ENCODE data around the gene TBL2.
"Not testable (repeated sequence)": the region's sequence is repeated elsewhere in the genome, so short reads cannot be mapped to it uniquely, and the experiment has no call there.

Gene TBL2, protein sequence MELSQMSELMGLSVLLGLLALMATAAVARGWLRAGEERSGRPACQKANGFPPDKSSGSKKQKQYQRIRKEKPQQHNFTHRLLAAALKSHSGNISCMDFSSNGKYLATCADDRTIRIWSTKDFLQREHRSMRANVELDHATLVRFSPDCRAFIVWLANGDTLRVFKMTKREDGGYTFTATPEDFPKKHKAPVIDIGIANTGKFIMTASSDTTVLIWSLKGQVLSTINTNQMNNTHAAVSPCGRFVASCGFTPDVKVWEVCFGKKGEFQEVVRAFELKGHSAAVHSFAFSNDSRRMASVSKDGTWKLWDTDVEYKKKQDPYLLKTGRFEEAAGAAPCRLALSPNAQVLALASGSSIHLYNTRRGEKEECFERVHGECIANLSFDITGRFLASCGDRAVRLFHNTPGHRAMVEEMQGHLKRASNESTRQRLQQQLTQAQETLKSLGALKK

DNA sequence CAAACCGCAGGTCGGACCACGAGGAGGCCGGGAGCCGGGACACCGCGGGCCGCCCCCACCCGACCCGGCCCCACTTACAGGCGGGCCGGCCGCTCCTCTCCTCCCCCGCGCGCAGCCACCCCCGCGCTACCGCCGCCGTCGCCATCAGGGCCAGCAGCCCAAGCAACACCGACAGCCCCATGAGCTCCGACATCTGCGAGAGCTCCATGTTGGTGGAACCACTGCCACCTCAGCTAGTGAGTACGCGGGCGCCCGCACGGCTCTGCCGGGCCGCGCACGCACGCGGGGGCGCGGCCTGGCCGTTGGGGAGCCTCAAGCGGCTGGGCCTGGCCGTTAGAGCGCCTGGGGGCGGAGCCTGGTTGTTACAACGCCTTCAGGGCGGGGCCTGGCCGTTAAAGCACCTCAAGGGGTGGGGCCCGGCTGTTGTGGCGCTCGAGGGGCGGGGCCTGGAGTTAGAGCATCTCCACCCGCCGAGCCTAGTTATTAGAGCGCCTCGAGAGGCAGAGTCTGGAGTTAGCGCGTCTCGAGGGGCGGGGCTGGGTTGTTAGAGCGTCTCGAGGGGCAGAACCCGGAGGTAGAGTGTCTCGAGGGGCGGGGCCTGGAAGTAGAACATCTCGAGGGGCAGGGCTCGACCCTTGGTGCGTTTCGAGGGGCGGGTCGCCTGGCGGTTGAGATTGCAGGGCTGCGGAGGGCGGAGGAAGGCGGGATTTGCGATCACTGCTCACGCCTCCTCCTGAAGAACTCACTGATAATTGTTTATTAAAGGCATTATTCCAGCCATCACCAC lies at the start of gene TBL2:
TBL2 (minus strand) TSS at position 238 of the 787 bp plus-strand sequence; CDS start at position 208, 30 bp downstream.
- peak; percentile 89 to 97 (median 97) for DNase-seq (ENCODE audit: low read depth in 2 of 3, low spot score in 2 of 3)

DNA sequence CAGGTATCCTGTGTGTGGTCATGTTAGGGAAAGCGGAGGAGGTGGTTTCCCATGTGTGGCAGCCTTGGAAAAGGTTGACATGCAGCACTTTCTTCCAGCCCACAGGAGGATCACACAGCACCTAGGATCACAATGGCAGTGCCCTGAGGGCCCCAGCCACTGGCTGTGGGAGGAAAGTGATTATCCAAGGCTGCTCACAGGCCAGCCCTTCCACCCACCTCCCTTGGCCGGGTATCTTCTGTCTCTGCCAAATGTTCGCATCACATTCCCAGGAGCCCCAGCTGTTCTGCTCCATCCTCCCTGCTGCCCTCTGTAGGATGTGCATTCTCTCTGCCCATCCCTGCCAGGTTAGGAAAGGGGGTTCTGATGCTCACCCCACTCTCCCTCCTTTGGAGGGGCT lies 48.4 kb upstream of the TBL2 start:
- no peak for DNase-seq (ENCODE audit: low read depth in 2 of 3, low spot score in 2 of 3)

DNA sequence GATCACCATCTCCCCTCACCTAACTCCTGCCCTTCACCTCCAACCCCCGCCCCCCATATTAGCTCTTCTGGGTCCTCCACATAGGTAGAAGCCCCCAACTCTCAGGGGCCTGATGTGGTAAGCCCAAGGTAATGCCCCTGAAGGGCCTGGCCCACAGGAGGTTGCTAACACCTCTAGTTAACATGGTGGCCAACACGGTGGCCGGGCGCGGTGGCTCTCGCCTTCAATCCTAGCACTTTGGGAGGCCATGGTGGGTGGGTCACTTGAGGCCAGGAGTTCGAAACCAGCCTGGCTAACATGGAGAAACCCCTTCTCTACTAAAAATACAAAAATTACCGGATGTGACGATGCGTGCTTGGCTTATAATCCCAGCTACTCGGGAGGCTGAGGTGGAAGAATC lies 46.9 kb upstream of the TBL2 start:
- DNase-seq (ENCODE audit: low read depth in 2 of 3, low spot score in 2 of 3) = no peak

DNA sequence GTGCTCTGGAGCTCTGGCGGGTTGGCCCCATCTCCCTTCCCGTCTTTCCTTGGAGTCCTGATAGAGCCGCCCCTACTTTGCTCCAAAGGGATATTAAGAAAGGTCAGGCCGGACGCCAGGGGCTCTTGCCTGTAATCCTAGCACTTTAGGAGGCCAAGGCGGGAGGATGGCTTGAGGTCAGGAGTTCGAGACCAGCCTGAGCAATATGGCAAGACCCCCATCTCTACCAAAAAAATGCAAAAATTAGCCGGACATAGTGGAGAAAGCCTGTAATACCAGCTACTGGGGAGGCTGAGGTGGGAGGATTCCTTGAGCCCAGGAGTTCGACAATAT lies 46.3 kb upstream of the TBL2 start:
- no peak for DNase-seq (ENCODE audit: low read depth in 2 of 3, low spot score in 2 of 3)

DNA sequence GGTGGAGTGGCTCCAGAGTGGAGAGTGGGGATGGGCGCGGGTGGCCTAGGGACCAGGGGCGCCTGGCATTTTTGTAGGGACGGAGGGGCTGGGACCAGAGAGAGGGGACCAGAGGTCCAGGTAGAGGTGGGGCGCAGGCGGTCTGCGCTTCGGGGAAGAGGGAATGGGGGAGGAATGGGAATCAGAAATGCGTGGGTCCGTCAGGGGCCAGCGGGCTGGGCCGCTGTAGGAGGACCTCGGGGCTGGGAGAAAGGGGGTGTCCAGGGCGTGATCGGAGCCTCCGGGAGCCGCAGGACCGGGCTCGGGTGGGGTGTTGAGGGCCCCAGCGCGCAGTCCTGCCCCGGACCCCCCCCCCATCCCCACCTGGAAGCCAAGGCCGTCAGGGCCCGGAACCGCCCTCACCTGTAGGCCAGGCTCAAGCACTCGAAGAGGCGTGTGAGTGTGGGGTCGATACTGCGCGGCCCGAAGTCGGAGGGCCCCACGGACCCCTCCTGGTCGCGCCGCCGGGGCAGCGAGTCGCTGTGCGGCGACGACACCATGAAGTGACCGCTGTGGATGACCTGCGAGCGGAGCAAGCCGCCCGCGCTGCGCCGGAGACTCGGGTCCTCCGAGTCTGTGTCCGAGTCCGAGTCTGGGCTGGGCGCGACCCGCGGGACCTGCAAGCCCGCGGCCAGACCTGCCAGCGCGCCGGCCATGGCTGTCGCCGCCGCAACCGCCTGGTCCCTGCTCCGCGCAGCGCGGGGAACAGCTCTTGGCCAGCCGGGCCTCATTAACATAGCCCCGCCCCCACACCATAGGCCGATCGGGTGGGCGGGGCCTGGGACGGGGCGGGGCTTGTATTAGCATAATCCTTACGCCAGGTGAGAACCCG lies 45.7 kb upstream of the TBL2 start, which contains the start of gene MLXIPL:
MLXIPL (minus strand) TSS at position 725 of the 871 bp plus-strand sequence; CDS start at position 695, 30 bp downstream.
- peak in 2 of 3 experiments; percentile 31 to 45 for DNase-seq (ENCODE audit: low read depth in 2 of 3, low spot score in 2 of 3)

DNA sequence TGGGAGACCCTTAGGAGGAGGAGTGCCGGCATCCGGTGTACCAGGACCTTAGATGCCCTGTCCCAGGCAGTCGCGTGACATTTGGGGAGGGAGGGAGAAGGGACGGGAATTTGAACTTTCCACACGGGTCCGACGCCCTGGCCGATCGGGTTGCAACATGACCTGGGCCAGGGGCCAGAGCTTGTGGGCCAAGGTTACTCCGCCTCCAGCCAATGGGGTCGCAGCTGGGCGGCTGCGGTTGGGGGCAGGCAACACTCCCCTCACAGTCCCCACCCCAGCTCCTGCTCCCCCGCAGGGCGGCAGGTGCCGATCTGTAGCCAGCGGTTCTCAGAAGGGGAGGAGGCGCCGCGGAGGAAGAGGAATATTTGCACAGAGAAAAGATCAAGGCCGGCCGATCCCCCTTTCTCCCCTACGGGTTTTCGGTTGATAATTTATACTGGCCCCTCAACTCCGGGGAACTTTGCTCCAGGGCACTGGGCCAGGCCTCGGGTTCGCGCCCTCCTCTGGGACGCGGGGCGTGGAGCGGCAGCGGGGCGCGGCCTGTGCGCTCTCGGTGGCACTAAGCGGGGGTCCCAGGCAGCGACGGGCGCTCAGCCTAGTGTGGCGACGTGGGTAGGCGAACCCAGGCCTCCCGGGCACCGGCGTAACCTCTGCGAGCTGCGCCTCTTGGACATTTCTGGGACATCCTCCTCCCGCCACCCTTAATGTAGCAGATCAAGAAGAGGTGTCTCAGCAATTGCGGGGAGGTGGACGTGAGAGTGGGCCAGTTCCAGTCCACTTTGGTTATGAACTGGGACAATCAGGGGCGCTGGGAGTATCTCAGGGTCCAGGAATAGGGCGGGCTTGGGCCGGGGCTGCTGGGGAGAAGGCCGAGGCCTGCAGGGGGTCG lies 44.8 kb upstream of the TBL2 start:
- DNase-seq (ENCODE audit: low read depth in 2 of 3, low spot score in 2 of 3) = no peak

DNA sequence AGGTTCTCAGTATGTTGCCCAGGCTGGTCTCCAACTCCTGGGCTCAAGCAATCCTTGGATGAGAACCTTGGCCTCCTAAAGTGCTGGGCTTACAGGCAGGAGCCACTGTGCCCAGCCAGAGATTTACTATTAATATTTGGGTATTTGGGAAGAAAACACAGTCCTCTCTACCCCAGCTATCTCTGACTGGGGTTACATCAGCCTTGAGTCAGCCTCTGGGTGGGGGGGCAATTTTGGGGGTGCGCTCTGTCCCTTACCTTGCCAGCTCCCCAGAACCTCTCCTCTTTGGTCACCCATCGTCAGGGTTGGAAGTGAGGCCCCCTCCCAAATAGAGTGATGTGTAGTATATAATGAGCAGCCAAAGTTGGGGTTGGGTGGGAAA lies 44.1 kb upstream of the TBL2 start:
- no peak for DNase-seq (ENCODE audit: low read depth in 2 of 3, low spot score in 2 of 3)

DNA sequence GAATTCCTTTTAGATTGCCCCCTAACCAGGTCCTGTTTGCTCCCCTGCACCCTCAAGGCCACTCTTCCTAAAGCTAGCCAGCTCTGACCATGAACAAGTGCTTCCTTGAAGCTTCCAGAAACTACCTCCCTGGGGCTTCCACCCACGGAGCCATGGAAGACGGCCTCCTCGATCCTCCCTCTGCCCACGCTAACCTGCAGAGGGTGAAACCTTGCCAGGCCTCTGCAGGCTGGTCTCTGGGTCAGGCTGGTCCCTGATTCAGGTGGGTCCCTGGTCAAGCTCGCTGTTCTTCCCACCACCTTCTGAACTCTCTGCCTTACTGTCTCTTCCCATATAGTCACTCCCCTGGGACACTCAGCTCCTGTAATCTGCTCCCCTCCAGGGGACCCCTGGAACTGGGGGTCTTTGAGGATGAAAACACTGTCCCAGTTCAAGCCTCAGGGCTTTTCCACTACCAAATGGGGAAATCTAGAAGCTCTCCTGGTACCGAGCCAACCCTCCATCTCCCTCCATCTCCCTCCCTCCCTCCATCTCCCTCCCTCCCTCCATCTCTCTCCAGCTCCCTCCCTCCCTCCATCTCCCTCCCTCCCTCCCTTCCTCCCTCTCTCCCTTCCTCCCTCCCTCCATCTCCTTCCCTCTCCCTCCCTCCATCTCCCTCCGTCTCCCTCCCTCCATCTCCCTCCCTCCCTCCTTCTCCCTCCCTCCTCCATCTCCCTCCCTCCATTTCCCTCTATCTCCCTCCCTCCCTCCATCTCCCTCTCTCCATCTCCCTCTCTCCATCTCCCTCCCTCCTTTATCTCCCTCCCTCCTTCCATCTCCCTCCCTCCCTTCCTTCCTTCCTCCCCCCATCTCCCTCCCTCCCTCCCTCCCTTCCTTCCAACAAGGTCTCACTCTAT lies 43.0 kb upstream of the TBL2 start:
- DNase-seq (ENCODE audit: low read depth in 2 of 3, low spot score in 2 of 3) = no peak

DNA sequence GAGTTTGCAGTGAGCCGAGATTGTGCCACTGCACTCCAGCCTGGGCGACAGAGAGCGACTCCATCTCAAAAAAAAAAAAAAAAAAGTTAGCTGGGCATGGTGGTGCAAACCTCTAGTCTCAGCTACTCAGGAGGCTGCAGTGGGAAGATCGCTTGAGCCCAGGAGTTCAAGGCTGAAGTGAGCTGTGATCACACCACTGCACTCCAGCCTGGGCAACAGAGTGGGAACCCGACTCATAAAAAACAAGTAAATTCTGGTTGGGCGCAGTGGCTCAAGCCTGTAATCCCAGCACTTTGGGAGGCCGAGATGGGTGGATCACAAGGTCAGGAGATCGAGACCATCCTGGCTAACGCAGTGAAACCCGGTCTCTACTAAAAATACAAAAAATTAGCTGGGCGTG lies 41.0 kb upstream of the TBL2 start:
- DNase-seq (ENCODE audit: low read depth in 2 of 3, low spot score in 2 of 3) = not testable (repeated sequence)

DNA sequence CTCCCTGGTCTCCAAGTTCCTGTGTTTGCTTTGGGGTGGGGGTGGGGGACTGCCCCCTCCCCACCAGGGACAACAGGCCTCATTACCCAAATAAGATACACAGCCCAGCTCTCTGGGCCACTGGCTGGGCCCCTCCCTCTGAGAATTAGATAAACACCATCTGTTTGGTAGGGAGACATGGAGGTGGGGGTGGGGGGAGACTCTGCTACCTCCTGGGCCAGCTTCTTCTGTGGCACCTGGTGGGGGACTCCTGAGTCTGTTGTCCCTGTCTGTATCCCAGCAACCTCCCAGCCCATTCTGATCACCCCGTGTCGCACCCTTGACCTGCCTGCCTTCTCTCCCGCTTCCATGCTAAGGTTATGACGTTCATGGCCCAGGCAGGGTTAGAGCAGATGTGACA lies 40.2 kb upstream of the TBL2 start:
- no peak for DNase-seq (ENCODE audit: low read depth in 2 of 3, low spot score in 2 of 3)

DNA sequence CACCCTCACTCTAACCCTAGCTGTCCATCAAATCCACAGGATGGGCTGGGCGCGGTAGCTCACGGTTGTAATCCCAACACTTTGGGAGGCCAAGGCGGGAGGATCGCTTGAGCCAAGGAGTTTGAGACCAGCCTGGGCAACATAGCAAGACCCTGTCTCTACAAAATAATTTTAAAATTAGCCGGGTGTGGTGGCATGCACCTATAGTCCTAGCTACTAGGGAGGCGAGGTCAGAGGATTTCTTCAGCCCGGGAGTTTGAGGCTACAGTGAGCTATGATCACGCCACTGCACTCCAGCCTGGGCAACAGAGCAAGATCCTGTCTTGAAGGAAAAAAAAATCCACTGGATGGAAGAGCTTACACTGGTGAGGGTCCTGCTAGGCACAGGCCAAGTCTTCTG lies 39.1 kb upstream of the TBL2 start:
- DNase-seq (ENCODE audit: low read depth in 2 of 3, low spot score in 2 of 3) = not testable (repeated sequence)

DNA sequence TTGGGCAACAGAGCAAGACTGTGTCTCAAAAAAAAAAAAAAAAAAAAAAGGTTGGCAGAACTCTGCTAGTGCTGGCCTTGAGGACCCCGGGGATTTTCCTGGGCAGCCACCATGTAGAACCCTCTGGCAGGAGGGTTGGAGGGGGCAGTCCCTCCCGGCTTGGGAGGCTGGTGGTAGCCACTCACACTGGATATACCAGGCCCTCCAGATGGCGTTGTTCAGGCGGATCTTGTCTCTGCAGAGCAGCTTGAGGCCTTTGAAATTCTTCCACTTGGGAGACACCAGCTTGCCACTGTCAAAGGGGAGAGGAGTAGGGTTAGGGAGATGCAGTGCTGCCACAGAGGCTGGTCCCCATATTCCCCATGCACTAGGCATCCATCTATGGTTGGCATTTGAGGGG lies 37.5 kb upstream of the TBL2 start:
- no peak for DNase-seq (ENCODE audit: low read depth in 2 of 3, low spot score in 2 of 3)

DNA sequence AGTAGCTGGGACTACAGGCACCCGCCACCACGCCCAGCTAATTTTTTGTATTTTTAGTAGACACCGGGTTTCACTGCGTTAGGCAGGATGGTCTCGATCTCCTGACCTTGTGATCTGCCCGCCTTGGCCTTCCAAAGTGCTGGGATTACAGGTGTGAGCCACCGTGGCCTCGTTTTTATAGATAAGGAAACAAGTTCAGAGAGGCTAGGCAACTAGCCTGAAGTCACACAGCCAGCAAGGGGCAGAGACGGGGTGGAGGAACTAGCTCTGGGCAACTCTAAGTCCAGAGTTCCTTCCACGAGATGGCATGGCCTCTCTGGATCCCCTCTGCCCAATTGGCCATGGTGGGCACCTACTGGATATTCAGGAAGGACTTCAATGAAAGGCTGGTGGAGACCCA lies 36.6 kb upstream of the TBL2 start:
- not testable (repeated sequence) for DNase-seq (ENCODE audit: low read depth in 2 of 3, low spot score in 2 of 3)

DNA sequence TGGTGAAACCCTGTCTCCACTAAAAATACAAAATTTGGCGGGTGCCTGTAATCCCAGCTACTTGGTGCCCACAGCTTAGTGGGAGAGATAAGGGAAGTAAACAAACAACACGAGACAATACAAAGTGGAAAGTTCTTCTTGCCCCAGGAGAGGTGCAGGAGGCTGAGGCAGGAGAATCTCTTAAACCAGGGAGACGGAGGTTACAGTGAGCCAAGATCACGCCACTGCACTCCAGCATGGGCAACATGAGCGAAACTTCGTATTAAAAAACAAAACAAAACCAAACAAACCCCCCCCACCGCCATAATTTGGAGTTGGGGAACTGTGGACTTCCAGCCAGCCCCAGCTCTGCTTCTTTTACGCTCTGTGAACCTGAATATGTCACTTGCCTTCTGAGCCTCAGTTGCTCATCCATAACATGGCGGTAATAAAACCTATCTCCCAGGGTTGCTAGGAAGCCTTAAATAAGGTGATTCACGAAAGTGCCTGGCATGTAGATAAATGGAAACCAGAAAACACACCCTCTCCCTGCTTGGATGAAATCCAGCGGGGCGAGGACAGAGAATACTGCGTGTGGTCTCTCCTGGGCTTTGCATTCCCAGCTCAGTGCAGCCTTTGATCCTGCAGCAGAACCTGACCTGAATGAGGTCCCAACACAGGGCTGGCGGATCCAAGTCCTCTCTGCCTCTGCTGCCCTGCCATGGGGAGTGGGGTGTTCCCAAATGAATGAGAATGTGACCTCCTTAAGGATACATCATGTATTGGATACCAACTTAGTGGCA lies 35.8 kb upstream of the TBL2 start:
- no peak for DNase-seq (ENCODE audit: low read depth in 2 of 3, low spot score in 2 of 3)

DNA sequence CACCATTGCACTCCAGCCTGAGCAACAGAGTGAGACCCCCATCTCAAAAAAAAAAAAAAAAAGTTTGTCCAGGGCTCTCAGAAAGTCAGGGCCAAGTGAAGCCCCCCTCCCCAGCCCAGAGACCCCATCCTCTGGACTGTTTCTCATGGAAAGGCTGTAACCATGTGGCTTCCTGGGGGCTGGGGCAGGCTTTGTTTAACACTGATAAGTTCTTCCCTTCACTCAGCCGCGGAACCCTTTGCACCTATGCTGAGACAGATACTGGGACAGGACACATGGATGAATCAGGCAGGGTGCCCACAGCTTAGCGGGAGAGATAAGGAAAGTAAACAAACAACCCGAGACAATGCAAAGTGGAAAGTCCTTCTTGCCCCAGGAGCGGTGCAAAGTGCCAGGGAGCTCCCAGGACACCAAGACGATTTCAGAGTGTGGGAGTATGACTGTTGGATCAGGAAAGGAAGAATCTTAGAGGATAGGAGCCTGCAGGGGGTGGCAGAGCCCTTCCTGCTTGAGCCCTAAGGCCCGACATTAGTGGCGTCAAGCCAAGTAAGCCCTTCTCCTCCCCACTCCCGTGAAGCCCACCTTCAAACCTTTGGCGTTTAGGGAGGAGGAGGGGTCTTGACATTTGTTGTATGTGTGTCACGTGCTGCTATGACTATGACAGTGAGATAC lies 34.4 kb upstream of the TBL2 start:
- no peak for DNase-seq (ENCODE audit: low read depth in 2 of 3, low spot score in 2 of 3)

DNA sequence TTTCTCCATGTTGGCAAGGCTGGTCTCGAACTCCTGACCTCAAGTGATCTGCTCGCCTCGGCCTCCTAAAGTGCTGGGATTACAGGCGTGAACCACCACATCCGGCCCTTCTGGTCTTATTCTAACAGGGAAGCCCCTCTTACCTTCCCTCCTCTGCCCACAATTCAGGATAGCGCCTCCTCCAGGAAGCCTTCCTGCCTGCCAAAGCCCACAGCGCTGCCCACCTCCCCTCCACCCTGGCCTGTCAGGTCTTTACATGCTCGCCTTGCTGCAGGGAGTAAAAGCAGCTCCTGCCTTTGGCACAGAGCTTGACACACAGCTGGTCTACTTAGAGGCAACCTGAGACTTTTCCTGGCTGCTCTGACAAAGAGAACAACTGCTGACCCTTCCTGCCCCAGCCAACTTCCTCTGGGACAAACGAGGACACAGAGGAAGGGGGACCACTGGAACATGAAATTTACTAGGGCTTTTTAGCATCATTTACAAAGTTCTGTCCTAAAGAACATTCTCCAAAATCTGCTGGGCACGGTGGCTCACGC lies 32.7 kb upstream of the TBL2 start:
- DNase-seq (ENCODE audit: low read depth in 2 of 3, low spot score in 2 of 3) = no peak

DNA sequence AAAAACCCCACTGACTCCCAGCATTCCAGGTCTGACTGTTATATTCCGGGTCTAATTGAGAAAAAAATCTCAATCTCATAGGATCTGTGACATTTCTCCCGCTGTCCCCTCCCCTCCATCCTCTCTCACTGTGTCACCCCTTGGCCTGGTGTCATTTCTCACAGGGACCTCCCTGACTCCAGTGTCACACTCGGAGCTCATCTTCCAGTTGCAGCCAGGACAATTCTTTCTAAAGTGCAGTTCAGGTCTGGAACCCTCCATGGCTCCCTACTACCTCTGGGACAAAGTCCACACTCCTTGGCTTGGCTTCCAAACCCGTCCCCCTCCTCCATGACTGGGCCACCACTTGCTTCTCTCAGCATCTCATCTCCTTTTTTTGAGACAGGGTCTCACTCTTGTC lies 31.7 kb upstream of the TBL2 start:
- no peak for DNase-seq (ENCODE audit: low read depth in 2 of 3, low spot score in 2 of 3)

DNA sequence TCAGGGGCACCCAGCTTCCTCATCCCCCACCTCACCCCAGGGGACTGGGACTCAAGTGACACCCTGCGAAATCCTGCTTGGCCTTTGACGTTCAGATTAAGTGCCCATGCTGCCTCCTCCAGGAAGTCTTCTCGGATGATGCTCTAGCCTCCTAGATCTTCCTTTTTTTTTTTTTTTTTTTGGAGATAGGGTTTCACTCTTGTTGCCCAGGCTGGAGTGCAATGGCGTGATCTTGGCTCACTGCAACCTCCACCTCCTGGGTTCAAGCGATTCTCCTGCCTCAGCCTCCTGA lies 29.3 kb upstream of the TBL2 start:
- DNase-seq (ENCODE audit: low read depth in 2 of 3, low spot score in 2 of 3) = not testable (repeated sequence)

Data from activated CD8-positive, alpha-beta memory T cell treated with anti-CD3 and anti-CD28 coated beads for 48 hours (primary cell).